A549 (cell line): ENCODE results near the gene CD81. TPM values are rescaled to one million over a fixed set of nuclear protein-coding genes. Genes with fewer than 3 reads are reported as not detected.

Experiments
- ATAC-seq, 2 experiments: fragments of 200-7000 bp in 1 of 2; fragments of >200 bp in 1 of 2; cut with Nextera tagmentation in 1 of 2; cut with Tn5 transposase in 1 of 2; 3 replicates each; pipeline versions ENCODE4 v1.8.0 to v1.9.1; 2018 to 2020; ENCODE audit warnings: mild to moderate bottlenecking in 1 of 2, moderate library complexity in 1 of 2
- CTCF ChIA-PET: fragments of 300-600 bp; sonication (Branson Sonifier 250); formaldehyde crosslinking; extraction: SDS; loops from one replicate; lab custom pipeline; 2021; ENCODE audit warnings: antibody characterized with exemption, inconsistent platforms; lab: Yijun Ruan, JAX
- POLR2A ChIA-PET: fragments of 350-600 bp; formaldehyde crosslinking; extraction: SDS; loops from one replicate; lab custom pipeline; 2021; ENCODE audit warnings: antibody characterized with exemption, inconsistent platforms; lab: Yijun Ruan, JAX
- DNase-seq, 2 experiments: peaks; one replicate each; pipeline versions ENCODE4 v3.0.0 to v3.0.0-alpha.2; 2011 to 2016; ENCODE audit warnings: low read depth in 1 of 2, low spot score in 1 of 2
- FAIRE-seq: peaks from 2 replicates; lab custom pipeline; 2011; peaks lifted over from hg19 to GRCh38; lab: Jason Lieb, UNC
- H3K27ac ChIP-seq, 2 experiments: fragments of >200 bp; sonication (Bioruptor Twin); formaldehyde crosslinking; 3 replicates each; pipeline ENCODE4 v1.5.1; 2016 to 2017
- H3K4me1 ChIP-seq: fragments of >200 bp; sonication (Bioruptor Twin); formaldehyde crosslinking; 3 replicates; pipeline ENCODE4 v1.6.1; 2016
- H3K4me2 ChIP-seq: fragments of >200 bp; sonication (Bioruptor Twin); formaldehyde crosslinking; 3 replicates; pipeline ENCODE4 v1.6.1; 2016
- H3K4me3 ChIP-seq: fragments of >200 bp; sonication (Bioruptor Twin); formaldehyde crosslinking; 3 replicates; pipeline ENCODE4 v1.5.1; 2016
- H3K9me3 ChIP-seq: fragments of >200 bp; sonication (Bioruptor Twin); formaldehyde crosslinking; 3 replicates; pipeline ENCODE4 v1.6.1; 2016
- ATOH8 ChIP-seq: fragments of 250-450 bp; sonication (Bioruptor Pico); IDR thresholded peaks from 2 replicates; pipeline ENCODE4 v1.5.0; 2020; ENCODE audit warnings: low read depth, mild to moderate bottlenecking, moderate library complexity
- CHD2 ChIP-seq: fragments of 150-350 bp; IDR thresholded peaks from 2 replicates; pipeline ENCODE4 v1.6.1; 2014; ENCODE audit warnings: low read length; ENCODE audit not compliant: partially characterized antibody
- CTCF ChIP-seq: fragments of >200 bp; sonication (Bioruptor Twin); formaldehyde crosslinking; IDR thresholded peaks from 3 replicates; pipeline ENCODE4 v1.5.1; 2016
- EHF ChIP-seq: fragments of 250-450 bp; sonication (Bioruptor Pico); IDR thresholded peaks from 2 replicates; pipeline ENCODE4 v1.5.0; 2020; ENCODE audit warnings: mild to moderate bottlenecking
- EHMT2 ChIP-seq: fragments of 200-600 bp; sonication (generic); IDR thresholded peaks from 2 replicates; pipeline ENCODE4 v1.6.1; 2016; ENCODE audit warnings: antibody characterized with exemption, low read depth, mild to moderate bottlenecking, moderate library complexity
- EP300 ChIP-seq, 2 experiments: fragments of >200 bp; sonication (Bioruptor Twin); formaldehyde crosslinking; IDR thresholded peaks; 2 replicates in 1 of 2; 3 replicates in 1 of 2; pipeline ENCODE4 v1.6.1; 2016 to 2017
- GATA3 ChIP-seq: IDR thresholded peaks from 2 replicates; pipeline ENCODE4 v1.6.1; 2012; ENCODE audit warnings: borderline replicate concordance
- HMGXB4 ChIP-seq: fragments of 250-450 bp; sonication (Bioruptor Pico); IDR thresholded peaks from 2 replicates; pipeline ENCODE4 v1.5.0; 2021; ENCODE audit warnings: mild to moderate bottlenecking, moderate library complexity, borderline replicate concordance
- HOXA7 ChIP-seq: fragments of 250-450 bp; sonication (Bioruptor Pico); IDR thresholded peaks from 2 replicates; pipeline ENCODE4 v1.5.0; 2020; ENCODE audit warnings: mild to moderate bottlenecking, moderate library complexity
- MAFK ChIP-seq: fragments of 450-650 bp; IDR thresholded peaks from 2 replicates; pipeline ENCODE4 v1.6.1; 2014; ENCODE audit not compliant: partially characterized antibody
- MAX ChIP-seq: IDR thresholded peaks from 2 replicates; pipeline ENCODE4 v1.6.1; 2012
- MYC ChIP-seq: IDR thresholded peaks from 2 replicates; pipeline ENCODE4 v1.6.1; 2012; ENCODE audit warnings: mild to moderate bottlenecking, inconsistent platforms, low read length, improper control_type of control experiment, borderline replicate concordance
- NPAS2 ChIP-seq: fragments of 250-450 bp; sonication (Bioruptor Pico); IDR thresholded peaks from 2 replicates; pipeline ENCODE4 v1.8.0; 2022; ENCODE audit warnings: mild to moderate bottlenecking, moderate library complexity, borderline replicate concordance
- NR3C1 ChIP-seq: fragments of >200 bp; sonication (Bioruptor Twin); formaldehyde crosslinking; IDR thresholded peaks from 3 replicates; pipeline ENCODE4 v1.6.1; 2017
- PHF8 ChIP-seq: fragments of 200-600 bp; sonication (generic); IDR thresholded peaks from 2 replicates; pipeline ENCODE4 v1.6.1; 2016; ENCODE audit warnings: low read depth, mild to moderate bottlenecking, antibody characterized with exemption, moderate library complexity, borderline replicate concordance
- POLR2A ChIP-seq: IDR thresholded peaks from 2 replicates; pipeline ENCODE4 v1.6.1; 2012; ENCODE audit warnings: mild to moderate bottlenecking, low read length
- SMC3 ChIP-seq: fragments of >200 bp; sonication (Bioruptor Twin); formaldehyde crosslinking; IDR thresholded peaks from 3 replicates; pipeline ENCODE4 v1.6.1; 2018; ENCODE audit warnings: inconsistent platforms
- USF2 ChIP-seq: fragments of 450-650 bp; IDR thresholded peaks from 2 replicates; pipeline ENCODE4 v1.6.1; 2014; ENCODE audit warnings: antibody characterized with exemption
- ZC3H11A ChIP-seq: fragments of 450-650 bp; IDR thresholded peaks from 2 replicates; pipeline ENCODE4 v1.6.1; 2014; ENCODE audit warnings: antibody characterized with exemption, mild to moderate bottlenecking
- ZFP36 ChIP-seq: fragments of 450-650 bp; IDR thresholded peaks from 2 replicates; pipeline ENCODE4 v1.6.1; 2014; ENCODE audit warnings: borderline replicate concordance; ENCODE audit not compliant: partially characterized antibody
- WGBS: methylation state at CpG from one replicate; pipeline ENCODE4 v1.1.6; 2017; ENCODE audit errors: missing lambda C conversion rate; 5-methylcytosine and 5-hydroxymethylcytosine counted together
- polyA plus RNA-seq, 4 experiments: library from polyadenylated mRNA; depleted of rRNA in 3 of 4; stranded (reverse); fragments of >200 nt; fragmentation: RNase III in 1 of 4; extraction: RNeasy Plus Mini Kit Qiagen cat#74134 plus additional on column Dnase treatment in 1 of 4; gene quantifications; 2 replicates in 3 of 4; 3 replicates in 1 of 4; pipeline ENCODE4 v1.2.3, GENCODE V29; 2011 to 2017

The CD81 gene
- polyA plus RNA-seq, 2 of the 4 experiments (the other 2 are of a cell fraction): 125 to 247 TPM

- no peak for TF ChIP-seq PHF8
- TF ChIP-seq, all 56 proteins: peak for 0
Measured at GRCh38 chr11:2436013-2436520, 59.0 kb downstream of the CD81 start (continued).

GRCh38 chr11:2436521-2437031 is 59.5 kb downstream of the CD81 start:
- H3K9me3 ChIP-seq: no peaks in the 10 kb centered on the region; the same call in 2 of the 3 replicates
- WGBS: 57% methylated on average over 9 of the region's 13 CpGs
- no peak for DNase-seq
- H3K4me2 ChIP-seq: no peak overlapping the region
- ChIA-PET CTCF (interaction anchor here (0.7 to 6.6 kb wide), 6 partner anchors 10 to 455 kb away, joined by 3 to 49 read pairs (median 4); no protein-coding TSS in a partner anchor), POLR2A (no interaction called here)
- 0 out of 6 replicates have a peak, but pooled peaks of 1 of the 2 experiments have one; percentile 17 for ATAC-seq
- no peaks in the 10 kb centered on the region for H3K4me1 ChIP-seq
- no peak overlapping the region for H3K27ac ChIP-seq
- FAIRE-seq: no peak
- H3K4me3 ChIP-seq: no peak overlapping the region
- TF ChIP-seq EP300 (IDR thresholded peaks at IDR 0.05): no peak
- no peak for TF ChIP-seq MAX
- no peak for TF ChIP-seq PHF8
- TF ChIP-seq MYC: no peak
- no peak for TF ChIP-seq NPAS2 (CRISPR knock-in tag)
- TF ChIP-seq NR3C1: no peak
- no peak for TF ChIP-seq SMC3
- TF ChIP-seq HMGXB4 (CRISPR knock-in tag): no peak
- TF ChIP-seq HOXA7 (CRISPR knock-in tag): no peak
- TF ChIP-seq USF2: no peak
- no peak for TF ChIP-seq CHD2
- TF ChIP-seq, all 56 proteins: peak for 0

- TF ChIP-seq ZFP36 (no peak), MAX (no peak), ATOH8 (CRISPR knock-in tag) (no peak), EHF (no peak)
- ChIA-PET CTCF (interaction anchor here (2.8 to 6.6 kb wide), 2 partner anchors 17 to 94 kb away, joined by 13 to 49 read pairs; no protein-coding TSS in a partner anchor), POLR2A (no interaction called here)
- Histone ChIP-seq H3K9me3 (peaks cover 1% of the 10 kb centered on the region; the same call in 2 of the 3 replicates), H3K4me1 (no peaks in the 10 kb centered on the region), H3K4me2 (no peak overlapping the region), H3K27ac (no peak overlapping the region), H3K4me3 (no peak overlapping the region)
- ATAC-seq (no peak), DNase-seq (no peak), FAIRE-seq (no peak)
- WGBS: 40% methylated on average over 4 of the region's 4 CpGs
Measured at GRCh38 chr11:2437516-2437915, 60.4 kb downstream of the CD81 start.

- FAIRE-seq (no peak), DNase-seq (no peak), ATAC-seq (no peak)
- Histone ChIP-seq H3K4me1 (peaks cover 6% of the 10 kb centered on the region), H3K27ac (no peak overlapping the region), H3K9me3 (peaks cover 17% of the 10 kb centered on the region), H3K4me3 (no peak overlapping the region), H3K4me2 (no peak overlapping the region)
- TF ChIP-seq CTCF (no peak), EHMT2 (no peak), MAFK (no peak), GATA3 (no peak), ZC3H11A (no peak), POLR2A (no peak)
- CTCF ChIA-PET: interaction anchor here (0.7 to 6.6 kb wide), 3 partner anchors 12 to 92 kb away, joined by 4 to 49 read pairs (median 6); no protein-coding TSS in a partner anchor
- POLR2A ChIA-PET: no interaction called here
- 57% methylated on average over 3 of the region's 3 CpGs for WGBS
Measured at GRCh38 chr11:2439820-2440219, 62.7 kb downstream of the CD81 start.
